B cell (primary cell): Measurements from ENCODE around the gene TPCN2.

ENCODE experiments used
- CTCF ChIP-seq: fragments of 200-600 bp; IDR thresholded peaks from one replicate; pipeline ENCODE4 v1.8.0; 2022; ENCODE audit warnings: antibody characterized with exemption, mild to moderate bottlenecking
- EZH2 ChIP-seq: IDR thresholded peaks from 2 replicates; pipeline ENCODE4 v1.6.1; 2012; ENCODE audit warnings: borderline replicate concordance, low read depth, mild to moderate bottlenecking, moderate library complexity, low read length; ENCODE audit not compliant: insufficient read depth, poor library complexity, severe bottlenecking

GRCh38 chr11:69173331-69173730 is 124.6 kb downstream of the TPCN2 start:
- TF ChIP-seq EZH2, result no peak
- TF ChIP-seq CTCF, result no peak
